GM18951 (cell line): ENCODE data around the gene GNAQ.

Experiments used
- POLR2A ChIP-seq: IDR thresholded peaks from 4 replicates; pipeline ENCODE4 v1.6.1; 2011; ENCODE audit warnings: mild to moderate bottlenecking; ENCODE audit not compliant: insufficient read length, insufficient read depth; ENCODE audit errors: extremely low read depth
- in situ Hi-C: fragments of 300-500 bp; cut with MboI; formaldehyde crosslinking; loops from one replicate; pipeline ENCODE4 v1.12.0; 2022; ENCODE audit warnings: low sequenced_read_pairs, mixed read lengths, inconsistent platforms; ENCODE audit not compliant: unreplicated experiment

The GNAQ gene

DNA sequence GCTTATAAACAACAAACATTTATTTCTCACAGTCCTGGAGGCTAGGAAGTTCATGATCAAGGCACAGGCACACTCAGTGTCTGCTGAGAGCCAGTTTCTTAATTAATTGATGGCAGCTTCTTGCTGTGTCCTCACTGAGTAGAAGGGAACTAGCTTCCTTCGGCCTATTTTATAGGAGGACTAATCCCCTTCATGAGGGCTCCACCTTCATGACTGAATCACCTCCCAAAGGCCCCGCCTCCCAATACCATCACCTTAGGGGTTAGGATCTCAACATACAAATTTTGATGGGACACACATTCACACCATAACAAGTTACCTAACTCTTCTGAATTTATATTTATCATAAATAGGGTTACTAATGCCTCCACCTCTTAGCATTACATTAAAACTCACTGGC lies 129.8 kb downstream of the GNAQ start:
- in situ Hi-C loops, result no loop called here
- no peak for TF ChIP-seq POLR2A

DNA sequence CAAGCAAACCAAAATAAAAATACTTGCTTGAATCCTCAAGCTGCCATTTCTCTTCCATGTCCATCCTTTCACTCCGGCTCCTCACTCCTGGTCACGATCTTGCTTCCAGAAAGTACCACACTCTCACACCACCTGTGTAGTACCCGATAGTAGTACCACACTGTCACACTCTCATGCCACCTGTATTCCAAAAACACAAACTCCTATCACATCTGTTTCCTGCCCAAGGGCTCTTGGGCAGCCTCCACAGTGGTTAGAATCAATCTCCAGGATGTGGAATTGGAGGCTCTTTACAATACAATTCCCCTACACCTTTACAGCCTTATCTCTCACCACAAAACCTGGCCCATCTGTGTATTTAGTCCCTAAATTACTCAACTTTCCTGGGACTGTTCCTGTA lies 130.6 kb downstream of the GNAQ start:
- TF ChIP-seq POLR2A, result no peak
- in situ Hi-C loops, result no loop called here

DNA sequence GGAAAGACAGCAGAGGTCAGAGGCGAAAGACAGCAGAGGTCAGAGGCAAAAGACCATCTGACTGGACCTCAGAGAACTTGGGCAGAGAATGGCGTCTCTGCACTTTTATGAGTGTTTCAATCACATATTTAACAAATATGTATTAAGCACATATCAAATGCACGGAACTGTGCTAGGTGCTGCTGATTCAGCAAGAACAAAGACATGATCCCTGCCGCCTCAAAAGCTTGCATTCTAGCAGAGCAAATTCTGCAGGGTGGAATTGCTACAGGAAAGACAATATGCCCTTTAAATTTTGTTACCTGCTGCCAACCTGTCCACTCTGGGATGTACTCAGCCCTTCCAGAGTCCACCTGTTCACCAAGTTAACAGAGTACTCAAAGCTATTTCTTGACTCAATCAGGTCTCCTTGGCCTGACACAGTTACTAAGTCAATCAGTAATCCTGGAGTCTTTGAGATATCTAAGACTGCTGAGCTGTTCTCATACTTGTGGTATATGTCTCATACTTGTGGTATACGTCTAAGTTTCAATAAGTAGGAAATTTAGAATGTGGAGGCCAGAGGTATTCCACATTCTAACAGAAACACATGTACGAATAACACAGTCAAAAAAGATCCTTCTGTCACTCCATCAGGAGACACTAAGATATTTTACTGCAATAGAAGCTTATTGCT lies 131.8 kb downstream of the GNAQ start:
- TF ChIP-seq POLR2A, result no peak
- in situ Hi-C loops, result no loop called here

DNA sequence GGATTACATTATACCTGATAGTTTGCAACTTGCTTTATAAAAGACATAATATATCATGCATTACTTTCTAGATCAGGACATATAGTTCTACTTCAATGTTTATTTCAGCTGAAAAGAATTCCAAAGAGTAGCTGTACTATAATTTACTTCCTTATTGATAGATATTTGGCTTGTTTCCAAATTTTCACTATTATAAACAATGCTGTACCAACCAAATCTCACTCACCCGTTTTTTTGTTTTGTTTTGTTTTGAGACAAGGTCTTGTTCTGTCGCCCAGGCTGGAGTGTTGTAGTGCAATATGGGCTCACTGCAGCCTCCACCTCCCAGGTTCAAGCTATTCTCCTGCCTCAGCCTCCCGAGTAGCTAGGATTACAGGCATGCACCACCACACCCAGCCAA lies 132.7 kb downstream of the GNAQ start:
- in situ Hi-C loops, result no loop called here
- TF ChIP-seq POLR2A, result no peak

DNA sequence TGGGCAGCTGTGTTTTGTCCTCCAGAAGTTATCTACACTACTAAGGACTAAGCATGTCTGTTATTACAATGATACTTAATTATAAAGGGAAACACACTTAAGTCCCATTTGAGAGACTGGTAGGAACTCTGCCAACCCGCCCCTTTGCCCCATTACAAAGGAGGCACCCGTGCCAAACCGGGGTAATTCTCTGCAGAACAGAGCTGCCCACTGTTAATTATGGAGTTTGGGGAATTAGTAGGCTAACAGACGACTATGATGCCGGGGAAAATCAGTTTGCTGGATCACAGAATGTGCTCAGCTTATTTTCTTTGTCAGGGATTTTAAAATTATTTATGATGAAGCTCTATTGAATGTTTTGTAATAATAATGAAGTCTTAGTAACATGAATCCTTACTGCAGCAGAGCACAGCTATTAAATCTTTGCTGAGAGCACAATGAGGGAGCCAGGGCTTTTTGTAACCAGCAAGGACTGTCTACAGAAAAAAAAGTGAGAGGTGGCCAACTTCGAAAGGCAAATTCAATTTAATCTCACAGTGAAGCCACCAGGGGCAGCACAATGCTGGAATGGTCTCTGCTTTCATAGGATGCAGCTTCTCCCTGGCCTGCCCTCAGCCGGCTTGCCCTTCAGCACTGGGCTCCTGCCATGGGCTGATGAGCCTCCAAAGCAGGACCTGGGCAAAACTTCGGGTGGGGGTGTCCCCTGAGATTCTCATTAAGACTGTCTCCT lies 134.5 kb downstream of the GNAQ start:
- TF ChIP-seq POLR2A, result no peak
- in situ Hi-C loops, result no loop called here

DNA sequence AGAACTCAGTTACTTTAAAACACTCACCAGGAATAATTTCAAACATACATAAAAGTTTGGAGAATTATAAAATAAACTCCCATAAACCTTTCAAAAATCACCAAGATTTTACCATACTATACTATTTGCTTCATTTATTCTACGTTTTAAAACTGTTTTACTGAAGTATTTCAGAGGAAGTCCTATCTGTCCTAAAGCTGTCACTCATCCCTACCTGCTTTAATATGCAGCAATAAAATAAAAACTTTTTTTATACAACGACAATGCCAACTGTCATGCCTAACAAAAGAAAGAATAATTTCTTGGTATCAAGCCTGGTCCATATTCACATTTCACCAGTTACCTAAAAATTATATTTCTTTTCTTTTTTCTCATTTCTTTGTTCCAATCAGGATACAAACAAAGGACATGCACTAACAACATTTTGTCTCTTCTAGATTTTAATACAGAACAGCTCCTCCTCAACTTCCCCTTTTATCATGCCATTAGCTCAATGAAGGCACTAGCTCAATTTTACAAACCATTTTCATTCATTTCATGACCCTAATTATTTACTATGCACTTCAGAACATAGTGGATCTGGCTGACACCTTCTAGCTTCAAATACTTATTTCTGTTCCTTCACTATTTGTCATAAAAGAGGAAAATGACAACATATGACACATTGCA lies 135.2 kb downstream of the GNAQ start:
- in situ Hi-C loops, result no loop called here
- no peak for TF ChIP-seq POLR2A

DNA sequence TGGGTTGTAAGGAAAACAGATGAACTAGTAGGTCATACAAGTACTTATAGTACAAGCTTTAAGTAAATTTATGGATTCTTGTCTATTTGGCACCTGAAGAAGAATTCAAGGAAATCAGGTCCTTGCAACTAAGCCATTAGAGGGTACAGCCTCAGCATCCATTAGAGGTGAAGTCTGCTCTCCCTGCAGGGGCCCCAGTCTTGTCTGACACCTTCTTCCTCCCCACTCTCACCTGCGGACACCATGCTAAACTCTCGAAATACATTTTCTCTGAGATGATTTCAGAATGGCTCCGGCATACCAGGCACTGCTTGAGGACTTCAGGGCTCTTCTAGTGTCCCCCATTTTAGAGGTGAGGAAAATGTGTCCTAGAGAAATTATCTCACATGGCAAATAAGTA lies 137.9 kb downstream of the GNAQ start:
- in situ Hi-C loops, result no loop called here
- TF ChIP-seq POLR2A, result no peak

DNA sequence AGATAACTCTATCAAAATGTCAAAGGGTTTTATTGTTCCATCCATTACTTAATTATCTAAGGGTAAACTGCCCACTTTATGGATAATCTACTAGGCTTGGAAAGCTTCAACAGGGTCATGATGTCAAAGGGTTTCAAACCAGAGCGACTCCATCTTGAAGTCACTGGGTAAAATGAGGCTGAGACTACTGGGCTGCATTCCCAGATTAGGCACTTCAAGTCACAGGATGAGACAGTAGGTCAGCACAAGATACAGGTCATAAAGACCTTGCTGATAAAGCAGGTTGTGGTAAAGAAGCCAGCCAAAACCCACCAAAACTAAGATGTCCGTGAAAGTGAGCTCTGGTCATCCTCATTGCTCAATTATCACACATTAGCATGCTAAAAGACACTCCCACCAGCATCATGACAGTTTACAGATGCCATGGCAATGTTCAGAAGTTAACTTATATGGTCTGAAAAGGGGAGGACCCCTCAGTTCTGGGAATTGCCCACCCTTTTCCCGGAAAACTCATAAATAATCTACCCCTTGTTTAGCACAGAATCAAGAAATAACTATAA lies 138.6 kb downstream of the GNAQ start:
- TF ChIP-seq POLR2A, result no peak
- in situ Hi-C loops, result no loop called here

DNA sequence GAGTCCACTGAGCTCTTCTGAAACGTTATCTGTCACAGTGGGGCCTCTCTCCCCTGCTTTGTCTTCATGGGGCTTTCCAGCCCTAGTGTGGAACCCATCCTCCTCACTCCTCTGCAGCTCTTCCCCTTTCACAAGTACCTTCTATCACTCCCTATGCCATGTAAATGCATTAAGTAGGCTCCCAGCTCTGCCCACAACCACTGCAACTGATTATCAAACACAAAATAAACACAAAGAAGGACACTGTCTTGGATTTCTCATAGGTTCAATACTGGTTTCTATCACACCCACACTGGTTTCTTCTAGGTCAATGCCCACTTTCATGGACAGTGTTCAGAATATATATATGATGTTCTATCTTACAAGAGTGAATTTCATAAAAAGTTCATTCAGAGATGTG lies 139.4 kb downstream of the GNAQ start:
- TF ChIP-seq POLR2A, result no peak
- in situ Hi-C loops, result no loop called here

DNA sequence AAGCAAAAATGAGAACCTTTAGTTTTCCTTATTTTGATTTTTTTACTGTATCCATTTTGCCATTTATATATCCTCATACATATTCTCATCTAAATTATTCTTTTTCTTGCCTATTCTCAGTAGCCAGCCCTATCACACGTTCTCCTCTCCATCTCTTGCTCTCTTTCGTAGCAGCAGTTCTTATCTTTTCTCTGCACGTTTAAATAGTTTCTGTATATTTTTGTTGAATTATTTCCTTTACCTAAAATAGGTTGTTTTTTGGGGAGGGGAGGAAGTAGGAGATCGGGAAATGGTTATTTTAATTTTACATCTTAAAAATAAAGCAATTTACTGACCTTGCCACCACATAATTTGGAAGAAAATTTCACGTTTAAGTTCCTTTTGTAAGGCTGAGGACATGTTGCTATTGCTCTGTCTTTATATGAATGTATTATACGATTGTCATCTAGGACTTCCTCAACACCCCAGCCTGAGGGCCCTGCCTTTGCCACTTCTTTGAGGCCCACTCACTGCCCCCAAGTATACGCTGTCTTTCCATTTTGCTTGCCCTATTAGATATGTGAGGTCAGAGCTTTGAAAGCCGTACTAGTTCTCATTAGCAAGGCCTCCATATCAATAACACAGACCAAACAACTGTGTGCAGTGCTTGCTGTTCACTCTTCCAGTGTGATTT lies 140.3 kb downstream of the GNAQ start:
- TF ChIP-seq POLR2A, result no peak
- in situ Hi-C loops, result no loop called here

DNA sequence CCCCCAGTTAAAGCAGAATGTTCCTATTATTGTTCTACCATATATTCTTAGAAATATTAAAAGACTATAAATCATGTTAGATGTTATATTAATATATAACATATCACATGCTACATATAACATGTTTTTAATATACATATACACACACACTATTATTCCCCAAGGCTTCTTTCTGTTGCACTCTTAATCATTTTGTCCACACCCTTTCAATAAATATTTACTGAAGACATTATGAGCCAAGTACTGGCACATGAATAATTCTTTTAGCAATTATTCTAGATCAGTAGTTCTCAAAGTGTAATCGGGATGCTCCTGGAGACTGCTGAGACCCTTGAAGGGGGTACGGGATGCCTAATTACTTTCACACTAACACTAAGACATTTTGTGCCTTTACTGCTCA lies 143.9 kb downstream of the GNAQ start:
- TF ChIP-seq POLR2A, result no peak

DNA sequence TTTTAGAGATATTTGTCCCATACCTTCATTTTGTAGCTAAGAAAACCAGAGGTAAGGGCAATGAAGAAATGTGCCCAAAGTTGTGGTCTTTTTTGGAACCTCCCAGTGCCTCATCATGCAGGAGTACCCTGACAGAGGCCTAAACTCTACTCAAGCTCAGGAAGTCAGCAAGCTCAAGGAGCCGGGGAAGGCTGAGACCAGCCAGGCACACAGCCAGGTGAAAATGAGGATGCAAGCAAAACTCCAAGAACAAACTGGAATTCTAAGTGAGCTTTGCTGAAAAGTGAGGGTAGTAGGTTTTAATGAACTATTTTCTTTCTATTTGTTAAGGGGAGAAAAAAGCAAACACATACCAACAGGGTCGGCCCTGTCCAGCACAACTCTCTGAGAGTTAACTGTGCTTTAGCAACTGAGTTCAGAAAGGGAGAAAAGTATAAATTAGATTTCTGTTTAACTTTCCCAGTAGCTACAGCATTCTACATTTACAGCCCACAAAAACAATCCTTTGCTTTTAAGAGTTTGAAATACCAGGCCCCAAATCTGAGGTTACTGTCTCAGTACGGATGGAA lies 146.4 kb downstream of the GNAQ start:
- in situ Hi-C loops, result no loop called here
- no peak for TF ChIP-seq POLR2A

More for the DNA sequence above, 143.9 kb downstream of the GNAQ start:
- in situ Hi-C loops, result no loop called here
